ENCODE results near the gene STIM2.

STIM2 gene

GRCh38 chr4:26885912-26886274 is 25.3 kb downstream of the STIM2 start:
- Histone ChIP-seq H3K4me1 (ENCODE audit: insufficient read depth, low read length) (peaks cover 56% of the 10 kb centered on the region), H3K79me2 (ENCODE audit: insufficient read depth, low read length) (peaks cover 87% of the 10 kb centered on the region), H3K9me3 (ENCODE audit: insufficient read depth, low read length, severe bottlenecking) (no peaks in the 10 kb centered on the region), H3K4me3 (ENCODE audit: low read depth in 1 of 2, low read length in 2 of 2) (peak overlapping the region in 1 of 2 experiments; percentile 45; a peak in 3 of 4 replicates), H3K36me3 (ENCODE audit: insufficient read depth, low read length) (no peaks in the 10 kb centered on the region), H3K27me3 (ENCODE audit: insufficient read depth, low read length, poor library complexity) (no peaks in the 10 kb centered on the region), H3K27ac (ENCODE audit: low read length) (peak overlapping the region; percentile 72), H3K4me2 (ENCODE audit: insufficient read depth, low read length) (peak overlapping the region; percentile 65), H2AFZ (ENCODE audit: low read depth, low read length) (no peak overlapping the region; the same call in 1 of the 2 replicates), H3K9ac (ENCODE audit: low read depth, low read length) (peak overlapping the region; percentile 40), H4K20me1 (ENCODE audit: insufficient read depth, low read length) (no peaks in the 10 kb centered on the region)
- DNase-seq (peak; percentile 49), ATAC-seq (ENCODE audit: insufficient read depth, low read depth) (peak; percentile 77)
- TF ChIP-seq, protein P1, sequence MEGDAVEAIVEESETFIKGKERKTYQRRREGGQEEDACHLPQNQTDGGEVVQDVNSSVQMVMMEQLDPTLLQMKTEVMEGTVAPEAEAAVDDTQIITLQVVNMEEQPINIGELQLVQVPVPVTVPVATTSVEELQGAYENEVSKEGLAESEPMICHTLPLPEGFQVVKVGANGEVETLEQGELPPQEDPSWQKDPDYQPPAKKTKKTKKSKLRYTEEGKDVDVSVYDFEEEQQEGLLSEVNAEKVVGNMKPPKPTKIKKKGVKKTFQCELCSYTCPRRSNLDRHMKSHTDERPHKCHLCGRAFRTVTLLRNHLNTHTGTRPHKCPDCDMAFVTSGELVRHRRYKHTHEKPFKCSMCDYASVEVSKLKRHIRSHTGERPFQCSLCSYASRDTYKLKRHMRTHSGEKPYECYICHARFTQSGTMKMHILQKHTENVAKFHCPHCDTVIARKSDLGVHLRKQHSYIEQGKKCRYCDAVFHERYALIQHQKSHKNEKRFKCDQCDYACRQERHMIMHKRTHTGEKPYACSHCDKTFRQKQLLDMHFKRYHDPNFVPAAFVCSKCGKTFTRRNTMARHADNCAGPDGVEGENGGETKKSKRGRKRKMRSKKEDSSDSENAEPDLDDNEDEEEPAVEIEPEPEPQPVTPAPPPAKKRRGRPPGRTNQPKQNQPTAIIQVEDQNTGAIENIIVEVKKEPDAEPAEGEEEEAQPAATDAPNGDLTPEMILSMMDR (IDR thresholded peaks at IDR 0.05; ENCODE audit: borderline replicate concordance, extremely low read depth, low read length, poor library complexity, severe bottlenecking): no peak
- no peak for TF ChIP-seq EZH2 (IDR thresholded peaks at IDR 0.05; ENCODE audit: borderline replicate concordance, low read depth, low read length, severe bottlenecking)

GRCh38 chr4:26887143-26887542 is 26.5 kb downstream of the STIM2 start:
- H3K4me2 ChIP-seq (ENCODE audit: insufficient read depth, low read length): peak overlapping the region; percentile 65
- 0 out of 2 replicates have a peak, but pooled peaks cover 4% of the 10 kb centered on the region for H4K20me1 ChIP-seq (ENCODE audit: insufficient read depth, low read length)
- peaks cover 55% of the 10 kb centered on the region for H3K4me1 ChIP-seq (ENCODE audit: insufficient read depth, low read length)
- H2AFZ ChIP-seq (ENCODE audit: low read depth, low read length): 0 out of 2 replicates have a peak overlapping the region, but pooled peaks have one; percentile 28
- H3K9ac ChIP-seq (ENCODE audit: low read depth, low read length): peak overlapping the region; percentile 40
- no peaks in the 10 kb centered on the region for H3K36me3 ChIP-seq (ENCODE audit: insufficient read depth, low read length)
- H3K9me3 ChIP-seq (ENCODE audit: insufficient read depth, low read length, severe bottlenecking): no peaks in the 10 kb centered on the region
- H3K27ac ChIP-seq (ENCODE audit: low read length): peak overlapping the region; percentile 72
- DNase-seq: no peak
- H3K4me3 ChIP-seq (ENCODE audit: low read depth in 1 of 2, low read length in 2 of 2): peak overlapping the region in 1 of 2 experiments; percentile 45; a peak in 2 of 4 replicates
- peaks cover 86% of the 10 kb centered on the region for H3K79me2 ChIP-seq (ENCODE audit: insufficient read depth, low read length)
- H3K27me3 ChIP-seq (ENCODE audit: insufficient read depth, low read length, poor library complexity): no peaks in the 10 kb centered on the region
- no peak for TF ChIP-seq EZH2 (IDR thresholded peaks at IDR 0.05; ENCODE audit: borderline replicate concordance, low read depth, low read length, severe bottlenecking)
- TF ChIP-seq, protein P1 (IDR thresholded peaks at IDR 0.05; ENCODE audit: borderline replicate concordance, extremely low read depth, low read length, poor library complexity, severe bottlenecking): no peak
- ATAC-seq (ENCODE audit: insufficient read depth, low read depth): peak; percentile 51

- DNase-seq (no peak), ATAC-seq (ENCODE audit: insufficient read depth, low read depth) (no peak)
- Histone ChIP-seq H3K9me3 (ENCODE audit: insufficient read depth, low read length, severe bottlenecking) (no peaks in the 10 kb centered on the region), H3K27ac (ENCODE audit: low read length) (no peak overlapping the region), H2AFZ (ENCODE audit: low read depth, low read length) (no peak overlapping the region), H3K4me2 (ENCODE audit: insufficient read depth, low read length) (no peak overlapping the region), H3K4me3 (ENCODE audit: low read depth in 1 of 2, low read length in 2 of 2) (no peak overlapping the region), H4K20me1 (ENCODE audit: insufficient read depth, low read length) (0 out of 2 replicates have a peak, but pooled peaks cover 4% of the 10 kb centered on the region), H3K36me3 (ENCODE audit: insufficient read depth, low read length) (no peaks in the 10 kb centered on the region), H3K27me3 (ENCODE audit: insufficient read depth, low read length, poor library complexity) (no peaks in the 10 kb centered on the region), H3K4me1 (ENCODE audit: insufficient read depth, low read length) (peaks cover 50% of the 10 kb centered on the region), H3K9ac (ENCODE audit: low read depth, low read length) (no peak overlapping the region), H3K79me2 (ENCODE audit: insufficient read depth, low read length) (peaks cover 85% of the 10 kb centered on the region)
- TF ChIP-seq, protein P1 (IDR thresholded peaks at IDR 0.05; ENCODE audit: borderline replicate concordance, extremely low read depth, low read length, poor library complexity, severe bottlenecking): no peak
- TF ChIP-seq EZH2 (IDR thresholded peaks at IDR 0.05; ENCODE audit: borderline replicate concordance, low read depth, low read length, severe bottlenecking): no peak
Measured at GRCh38 chr4:26887809-26888208, 27.2 kb downstream of the STIM2 start.

All from DND-41 (cell line).